Kidney tubule cell (primary cell): ENCODE measurements around the gene FEN1.
A peak's percentile ranks its signal among the peaks of the same experiment; 100 is the strongest.

ENCODE experiments used
- DNase-seq: peaks from one replicate; pipeline ENCODE4 v3.0.0-alpha.2; 2018; ENCODE audit warnings: low spot score

FEN1 gene

GRCh38 chr11:61820174-61820573 is 27.5 kb downstream of the FEN1 start:
- peak; percentile 71 for DNase-seq

- no peak for DNase-seq
These were observed 34.3 kb downstream of the FEN1 start for GRCh38 chr11:61826930-61827570.

GRCh38 chr11:61827571-61828378 is 35.1 kb downstream of the FEN1 start, which contains the start of gene FADS2:
FADS2 (plus strand) TSS chr11:61828300; CDS start chr11:61828391, 91 bp downstream.
- peak; percentile 96 for DNase-seq

- no peak for DNase-seq
These were observed 35.6 kb downstream of the FEN1 start for GRCh38 chr11:61828379-61828628.

- peak; percentile 41 for DNase-seq
These were observed 36.1 kb downstream of the FEN1 start for GRCh38 chr11:61828629-61829407.

- DNase-seq = no peak
These were observed 37.1 kb downstream of the FEN1 start for GRCh38 chr11:61829806-61830205.

- DNase-seq = no peak
These were observed 37.8 kb downstream of the FEN1 start for GRCh38 chr11:61830237-61831105.

GRCh38 chr11:61832207-61832606 is 39.5 kb downstream of the FEN1 start:
- no peak for DNase-seq

- DNase-seq = no peak
These were observed 40.0 kb downstream of the FEN1 start for GRCh38 chr11:61832754-61833153.

- no peak for DNase-seq
These were observed 40.8 kb downstream of the FEN1 start for GRCh38 chr11:61833471-61833870.

- no peak for DNase-seq
These were observed 41.2 kb downstream of the FEN1 start for GRCh38 chr11:61833926-61834277.

GRCh38 chr11:61834278-61835048 is 41.8 kb downstream of the FEN1 start:
- peak; percentile 27 for DNase-seq

GRCh38 chr11:61836193-61836592 is 43.5 kb downstream of the FEN1 start:
- no peak for DNase-seq

- no peak for DNase-seq
These were observed 44.8 kb downstream of the FEN1 start for GRCh38 chr11:61837411-61838005.

- DNase-seq = no peak
These were observed 45.8 kb downstream of the FEN1 start for GRCh38 chr11:61838501-61838900.

GRCh38 chr11:61838921-61839320 is 46.2 kb downstream of the FEN1 start:
- DNase-seq = no peak

GRCh38 chr11:61839742-61840141 is 47.0 kb downstream of the FEN1 start:
- no peak for DNase-seq

GRCh38 chr11:61840371-61840770 is 47.7 kb downstream of the FEN1 start:
- no peak for DNase-seq

GRCh38 chr11:61841636-61842527 is 49.2 kb downstream of the FEN1 start:
- no peak for DNase-seq

GRCh38 chr11:61842528-61842820 is 49.8 kb downstream of the FEN1 start:
- DNase-seq = no peak
